Endodermal cell (in vitro differentiated cells): ENCODE data around the gene ALKBH5. TPM values are rescaled to one million over a fixed set of nuclear protein-coding genes. Genes with fewer than 3 reads are reported as not detected.

Experiments
- DNase-seq: peaks from one replicate; pipeline ENCODE4 v3.0.0-alpha.2; 2017
- H3K27ac ChIP-seq: 2 replicates; pipeline ENCODE4 v1.5.1; 2013; ENCODE audit warnings: mild to moderate bottlenecking, low read depth, low read length, moderate library complexity
- H3K27me3 ChIP-seq: 2 replicates; pipeline ENCODE4 v1.6.1; 2013; ENCODE audit warnings: mild to moderate bottlenecking, low read length, moderate library complexity; ENCODE audit not compliant: insufficient read depth, control insufficient read depth, poor library complexity, severe bottlenecking
- H3K36me3 ChIP-seq: 2 replicates; pipeline ENCODE4 v1.7.0; 2013; ENCODE audit warnings: mild to moderate bottlenecking, low read length, moderate library complexity; ENCODE audit not compliant: control insufficient read depth, insufficient read depth
- H3K4me1 ChIP-seq: one replicate; pipeline ENCODE4 v1.7.0; 2013; ENCODE audit warnings: low read length; ENCODE audit not compliant: control insufficient read depth, insufficient read depth
- H3K4me3 ChIP-seq: 2 replicates; pipeline ENCODE4 v1.5.1; 2013; ENCODE audit warnings: mild to moderate bottlenecking, low read length, moderate library complexity
- H3K9ac ChIP-seq: 2 replicates; pipeline ENCODE4 v1.6.1; 2013; ENCODE audit warnings: mild to moderate bottlenecking, low read length, moderate library complexity; ENCODE audit not compliant: poor library complexity, severe bottlenecking; ENCODE audit errors: extremely low read depth
- H3K9me3 ChIP-seq: 2 replicates; pipeline ENCODE4 v1.6.1; 2013; ENCODE audit warnings: mild to moderate bottlenecking, low read length, moderate library complexity; ENCODE audit not compliant: control insufficient read depth
- H3K27ac Mint-ChIP-seq: 2 replicates; pipeline ENCODE4 v1.8.0; 2020; ENCODE audit warnings: mixed read lengths
- H3K27me3 Mint-ChIP-seq: 2 replicates; pipeline ENCODE4 v1.8.0; 2021; ENCODE audit warnings: mild to moderate bottlenecking, mixed read lengths; ENCODE audit not compliant: insufficient read depth
- H3K36me3 Mint-ChIP-seq: 2 replicates; pipeline ENCODE4 v1.8.0; 2020; ENCODE audit warnings: low read depth, mixed read lengths
- H3K4me1 Mint-ChIP-seq: 2 replicates; pipeline ENCODE4 v1.8.0; 2020; ENCODE audit warnings: mixed read lengths
- H3K4me3 Mint-ChIP-seq: 2 replicates; pipeline ENCODE4 v1.8.0; 2020; ENCODE audit warnings: mild to moderate bottlenecking, moderate library complexity, mixed read lengths
- H3K9me3 Mint-ChIP-seq: 2 replicates; pipeline ENCODE4 v1.8.0; 2020; ENCODE audit warnings: mild to moderate bottlenecking, mixed read lengths
- CTCF ChIP-seq: fragments of 200-600 bp; sonication (generic); conservative IDR thresholded peaks from 2 replicates; pipeline ENCODE4 v1.5.0; 2021; ENCODE audit warnings: antibody characterized with exemption, mild to moderate bottlenecking
- WGBS, 2 experiments: methylation state at CpG; one replicate each; pipeline versions ENCODE4 v1.1.5 to v1.1.7; 2013; ENCODE audit warnings: missing lambda C conversion rate in 2 of 2, mixed read lengths in 1 of 2; ENCODE audit not compliant: insufficient coverage in 1 of 2, insufficient read length in 1 of 2; 5-methylcytosine and 5-hydroxymethylcytosine counted together
- total RNA-seq, 2 donors: library from RNA; stranded (reverse); fragmentation: NEBNext Ultra II Directional in 1 of 2; extraction: Animal tissue kit (Norgen Biotek cat#: 25700) in 1 of 2; gene quantifications; 2 replicates in 1 of 2; 3 replicates in 1 of 2; pipeline ENCODE4 v1.2.1, GENCODE V29; 2021

Gene ALKBH5
- total RNA-seq, 2 donors from 2014 or later = 64.1 to 80.9 TPM

GRCh38 chr17:18233803-18234518, 50.3 kb downstream of the ALKBH5 start:
- Histone ChIP-seq H3K36me3 (peaks cover 39% of the 10 kb centered on the region), H3K9ac (no peak overlapping the region)

GRCh38 chr17:18234853-18235380, 51.3 kb downstream of the ALKBH5 start:
- no peak overlapping the region for H3K4me3 Mint-ChIP-seq
- H3K27ac Mint-ChIP-seq = no peak overlapping the region
- no peak overlapping the region for H3K4me3 ChIP-seq
- no peaks in the 10 kb centered on the region for H3K4me1 ChIP-seq
- H3K9ac ChIP-seq = no peak overlapping the region
- no peaks in the 10 kb centered on the region for H3K4me1 Mint-ChIP-seq
- TF ChIP-seq CTCF = no peak
- peaks cover 39% of the 10 kb centered on the region for H3K36me3 ChIP-seq
- 93 to 96% methylated on average over 15 to 22 of the region's 22 CpGs for WGBS, 2 experiments
- H3K27ac ChIP-seq = no peak overlapping the region
- H3K9me3 ChIP-seq = no peaks in the 10 kb centered on the region
- H3K27me3 Mint-ChIP-seq = no peaks in the 10 kb centered on the region
- peaks cover 40% of the 10 kb centered on the region for H3K36me3 Mint-ChIP-seq
- DNase-seq = no peak
- H3K27me3 ChIP-seq = no peaks in the 10 kb centered on the region
- no peaks in the 10 kb centered on the region for H3K9me3 Mint-ChIP-seq

More at GRCh38 chr17:18233803-18234518, 50.3 kb downstream of the ALKBH5 start:
- no peaks in the 10 kb centered on the region for H3K27me3 Mint-ChIP-seq
- no peak for TF ChIP-seq CTCF
- no peaks in the 10 kb centered on the region for H3K4me1 Mint-ChIP-seq
- no peak overlapping the region for H3K27ac ChIP-seq
- no peak overlapping the region for H3K27ac Mint-ChIP-seq
- H3K4me3 Mint-ChIP-seq = no peak overlapping the region
- H3K4me1 ChIP-seq = no peaks in the 10 kb centered on the region
- WGBS, 2 experiments = 94 to 96% methylated on average over 17 to 22 of the region's 22 CpGs
- H3K9me3 Mint-ChIP-seq = no peaks in the 10 kb centered on the region
- H3K4me3 ChIP-seq = no peak overlapping the region
- peaks cover 32% of the 10 kb centered on the region for H3K36me3 Mint-ChIP-seq
- H3K9me3 ChIP-seq = no peaks in the 10 kb centered on the region
- H3K27me3 ChIP-seq = no peaks in the 10 kb centered on the region
- no peak for DNase-seq

- no peak for DNase-seq
- no peak overlapping the region for H3K4me3 Mint-ChIP-seq
- Histone ChIP-seq H3K4me3 (no peak overlapping the region), H3K27ac (no peak overlapping the region), H3K36me3 (peaks cover 39% of the 10 kb centered on the region), H3K27me3 (no peaks in the 10 kb centered on the region), H3K9me3 (no peaks in the 10 kb centered on the region), H3K9ac (no peak overlapping the region), H3K4me1 (no peaks in the 10 kb centered on the region)
- no peaks in the 10 kb centered on the region for H3K9me3 Mint-ChIP-seq
- TF ChIP-seq CTCF = no peak
- no peaks in the 10 kb centered on the region for H3K27me3 Mint-ChIP-seq
- H3K27ac Mint-ChIP-seq = no peak overlapping the region
- WGBS, 2 experiments = 92 to 95% methylated on average over 10 to 14 of the region's 14 CpGs
- no peaks in the 10 kb centered on the region for H3K4me1 Mint-ChIP-seq
- peaks cover 42% of the 10 kb centered on the region for H3K36me3 Mint-ChIP-seq
These were observed 52.2 kb downstream of the ALKBH5 start for GRCh38 chr17:18235743-18236256.
